ENCODE data around the gene YJEFN3.

The YJEFN3 gene

GRCh38 chr19:19517235-19517619 lies 11.5 kb upstream of the YJEFN3 start:
- TF ChIP-seq TAF1 (IDR thresholded peaks at IDR 0.05; ENCODE audit: borderline replicate concordance, insufficient read depth, low read length) (no peak), FOXP2 (optimal IDR thresholded peaks at IDR 0.05; ENCODE audit: borderline replicate concordance, extremely low read depth, extremely low read length, insufficient read depth) (no peak), SIN3A (IDR thresholded peaks at IDR 0.05; ENCODE audit: borderline replicate concordance, insufficient read depth, low read length) (no peak), REST (IDR thresholded peaks at IDR 0.05; ENCODE audit: insufficient read depth in 1 of 2, low read depth in 2 of 2, low read length in 2 of 2) (no peak)

GRCh38 chr19:19520989-19521388 lies 7.7 kb upstream of the YJEFN3 start:
- no peak for TF ChIP-seq SIN3A (IDR thresholded peaks at IDR 0.05; ENCODE audit: borderline replicate concordance, insufficient read depth, low read length)
- TF ChIP-seq TAF1 (IDR thresholded peaks at IDR 0.05; ENCODE audit: borderline replicate concordance, insufficient read depth, low read length), result no peak
- no peak for TF ChIP-seq POLR2AphosphoS5 (IDR thresholded peaks at IDR 0.05; ENCODE audit: low read depth, low read length)
- no peak for TF ChIP-seq REST (IDR thresholded peaks at IDR 0.05; ENCODE audit: insufficient read depth in 1 of 2, low read depth in 2 of 2, low read length in 2 of 2)
- no peak for TF ChIP-seq FOXP2 (optimal IDR thresholded peaks at IDR 0.05; ENCODE audit: borderline replicate concordance, extremely low read depth, extremely low read length, insufficient read depth)

- TF ChIP-seq SIN3A (IDR thresholded peaks at IDR 0.05; ENCODE audit: borderline replicate concordance, insufficient read depth, low read length), result no peak
- TF ChIP-seq TAF1 (IDR thresholded peaks at IDR 0.05; ENCODE audit: borderline replicate concordance, insufficient read depth, low read length), result no peak
- TF ChIP-seq REST (IDR thresholded peaks at IDR 0.05; ENCODE audit: insufficient read depth in 1 of 2, low read depth in 2 of 2, low read length in 2 of 2), result no peak
- TF ChIP-seq POLR2AphosphoS5 (IDR thresholded peaks at IDR 0.05; ENCODE audit: low read depth, low read length), result no peak
- no peak for TF ChIP-seq FOXP2 (optimal IDR thresholded peaks at IDR 0.05; ENCODE audit: borderline replicate concordance, extremely low read depth, extremely low read length, insufficient read depth)
Observed at GRCh38 chr19:19523177-19523576, 5.5 kb upstream of the YJEFN3 start.

GRCh38 chr19:19524053-19524452 lies 4.7 kb upstream of the YJEFN3 start:
- TF ChIP-seq TAF1 (IDR thresholded peaks at IDR 0.05; ENCODE audit: borderline replicate concordance, insufficient read depth, low read length) (no peak), SIN3A (IDR thresholded peaks at IDR 0.05; ENCODE audit: borderline replicate concordance, insufficient read depth, low read length) (no peak), FOXP2 (optimal IDR thresholded peaks at IDR 0.05; ENCODE audit: borderline replicate concordance, extremely low read depth, extremely low read length, insufficient read depth) (no peak), REST (IDR thresholded peaks at IDR 0.05; ENCODE audit: insufficient read depth in 1 of 2, low read depth in 2 of 2, low read length in 2 of 2) (no peak), POLR2AphosphoS5 (IDR thresholded peaks at IDR 0.05; ENCODE audit: low read depth, low read length) (no peak)

Data from PFSK-1 (cell line).